HCT116 (cell line): ENCODE data around the gene TRIOBP. TPM values are rescaled to one million over a fixed set of nuclear protein-coding genes. Genes with fewer than 3 reads are reported as not detected.
A peak's percentile ranks its signal among the peaks of the same experiment; 100 is the strongest.

Experiments used
- ATAC-seq: fragments of 200-7000 bp; cut with Tn5 transposase; 2 replicates; pipeline ENCODE4 v1.9.1; 2020; ENCODE audit warnings: mild to moderate bottlenecking, moderate library complexity
- BruUV-seq: library from RNA; stranded (reverse); fragments of 400-500 nt; replicated peaks from 2 replicates; lab custom pipeline; 2021; lab: Mats Ljungman, UMichigan
- CTCF ChIA-PET: fragments of 300-600 bp; sonication (Branson Sonifier 250); formaldehyde crosslinking; loops from one replicate; lab custom pipeline; 2021; ENCODE audit warnings: antibody characterized with exemption; lab: Charles Lee
- POLR2A ChIA-PET: fragments of 300-600, 350-600 bp; sonication (Branson Sonifier 250); formaldehyde crosslinking; loops from one replicate; lab custom pipeline; 2021; ENCODE audit warnings: antibody characterized with exemption; lab: Charles Lee
- RAD21 ChIA-PET, 2 experiments: fragments of 300-600 bp; sonication (Branson Sonifier 250); formaldehyde crosslinking; loops; one replicate each; lab custom pipeline; 2023; ENCODE audit warnings: low total read pairs in 2 of 2; ENCODE audit not compliant: uncharacterized antibody in 2 of 2, unreplicated experiment in 2 of 2, low non-redundant PET in 1 of 2; lab: Charles Lee
- DNase-seq: peaks from one replicate; pipeline ENCODE4 v3.0.0-alpha.2; 2010; ENCODE audit warnings: low read depth, low spot score
- H2AFZ ChIP-seq: fragments of 200-600 bp; shearing (Covaris generic), sonication (generic); 2 replicates; pipeline ENCODE4 v1.6.1; 2017; ENCODE audit warnings: low read depth, mixed run types, mixed read lengths, antibody characterized with exemption, low read length; ENCODE audit not compliant: poor library complexity, severe bottlenecking
- H3K27ac ChIP-seq: 2 replicates; pipeline ENCODE4 v1.5.1; 2012; ENCODE audit warnings: low read depth, low read length
- H3K27me3 ChIP-seq: fragments of 200-600 bp; sonication (generic); 2 replicates; pipeline ENCODE4 v1.6.1; 2016; ENCODE audit warnings: mixed run types, low read length, mixed read lengths; ENCODE audit not compliant: insufficient read depth
- H3K36me3 ChIP-seq, 2 experiments: fragments of 200-500 bp in 1 of 2; fragments of 200-600 bp in 1 of 2; sonication (Bioruptor generic) in 1 of 2; sonication (generic) in 1 of 2; 2 replicates each; pipeline versions ENCODE4 v1.5.1 to v1.6.1; 2014 to 2016; ENCODE audit warnings: low read length in 2 of 2, inconsistent platforms in 1 of 2, mixed read lengths in 1 of 2, mixed run types in 1 of 2; ENCODE audit not compliant: insufficient read depth in 2 of 2, control insufficient read depth in 1 of 2
- H3K4me1 ChIP-seq, 2 experiments: fragments of 200-600 bp in 1 of 2; sonication (generic) in 1 of 2; 2 replicates each; pipeline versions ENCODE4 v1.5.1 to v1.6.1; 2012 to 2017; ENCODE audit warnings: low read length in 2 of 2, inconsistent platforms in 1 of 2, mild to moderate bottlenecking in 1 of 2, mixed read lengths in 1 of 2, mixed run types in 1 of 2, moderate library complexity in 1 of 2; ENCODE audit not compliant: insufficient read depth in 2 of 2, control insufficient read depth in 1 of 2
- H3K4me2 ChIP-seq: fragments of 200-600 bp; sonication (generic); 2 replicates; pipeline ENCODE4 v1.6.1; 2017; ENCODE audit warnings: mixed run types, low read length, mixed read lengths
- H3K4me3 ChIP-seq, 2 experiments: fragments of 200-600 bp in 1 of 2; sonication (generic) in 1 of 2; replicated peaks in 1 of 2; 2 replicates each; pipeline ENCODE4 v1.5.1; 2011 to 2016; ENCODE audit warnings: low read length in 2 of 2, control low read depth in 1 of 2, low read depth in 1 of 2, mild to moderate bottlenecking in 1 of 2, mixed read lengths in 1 of 2, mixed run types in 1 of 2
- H3K79me2 ChIP-seq: fragments of 200-600 bp; sonication (generic); 2 replicates; pipeline ENCODE4 v1.6.1; 2017; ENCODE audit warnings: mild to moderate bottlenecking, mixed run types, low read length, moderate library complexity, mixed read lengths; ENCODE audit not compliant: insufficient read depth
- H3K9ac ChIP-seq: fragments of 200-600 bp; sonication (generic); 2 replicates; pipeline ENCODE4 v1.6.1; 2016; ENCODE audit warnings: low read length, mixed read lengths
- H3K9me2 ChIP-seq: fragments of 200-600 bp; sonication (generic), shearing (Covaris generic); 2 replicates; pipeline ENCODE4 v1.6.1; 2017; ENCODE audit warnings: mixed run types, mild to moderate bottlenecking, moderate library complexity; ENCODE audit not compliant: insufficient read depth
- H3K9me3 ChIP-seq, 2 experiments: fragments of 200-500 bp in 1 of 2; fragments of 200-600 bp in 1 of 2; sonication (Bioruptor generic) in 1 of 2; sonication (generic) in 1 of 2; 2 replicates each; pipeline ENCODE4 v1.6.1; 2014 to 2017; ENCODE audit warnings: low read length in 2 of 2, mixed read lengths in 2 of 2, inconsistent platforms in 1 of 2, low read depth in 1 of 2, mild to moderate bottlenecking in 1 of 2, mixed run types in 1 of 2, moderate library complexity in 1 of 2; ENCODE audit not compliant: control insufficient read depth in 1 of 2, insufficient read depth in 1 of 2
- H4K20me1 ChIP-seq: fragments of 200-600 bp; sonication (generic), shearing (Covaris generic); 2 replicates; pipeline ENCODE4 v1.6.1; 2017; ENCODE audit warnings: mixed run types, mild to moderate bottlenecking, moderate library complexity; ENCODE audit not compliant: insufficient read depth
- POLR2AphosphoS5 ChIP-seq: IDR thresholded peaks from 2 replicates; pipeline ENCODE4 v1.6.1; 2011; ENCODE audit warnings: mild to moderate bottlenecking, low read depth, low read length, moderate library complexity
- SP1 ChIP-seq: IDR thresholded peaks from 2 replicates; pipeline ENCODE4 v1.6.1; 2012; ENCODE audit warnings: low read depth
- TCF7L2 ChIP-seq: IDR thresholded peaks from 2 replicates; pipeline ENCODE4 v1.7.0; 2011; ENCODE audit warnings: borderline replicate concordance, inconsistent platforms; ENCODE audit not compliant: insufficient read depth, insufficient read length; ENCODE audit errors: extremely low read depth
- YY1 ChIP-seq: IDR thresholded peaks from 2 replicates; pipeline ENCODE4 v1.6.1; 2011; ENCODE audit warnings: low read length, low read depth, moderate library complexity, mild to moderate bottlenecking; ENCODE audit not compliant: insufficient replicate concordance; ENCODE audit errors: extremely low read depth
- ZNF274 ChIP-seq: fragments of 200-500 bp; sonication (Bioruptor generic); IDR thresholded peaks from 2 replicates; pipeline ENCODE4 v1.6.1; 2014; ENCODE audit warnings: mild to moderate bottlenecking, low read depth, low read length, inconsistent platforms
- intact Hi-C: fragments of 100-400 bp; cut with micrococcal nuclease; formaldehyde crosslinking; loops from 2 replicates; pipeline ENCODE4 v1.10.0; 2022
- total RNA-seq: library from RNA; stranded (reverse); gene quantifications from one replicate; pipeline ENCODE4 v1.2.1, GENCODE V29; 2021; ENCODE audit not compliant: unreplicated experiment
- TF ChIP-seq, protein P1 (sequence below): IDR thresholded peaks from 2 replicates; pipeline ENCODE4 v1.6.1; 2012
- TF ChIP-seq, protein P2 (sequence below): IDR thresholded peaks from 2 replicates; pipeline ENCODE4 v1.6.1; 2011; ENCODE audit warnings: mild to moderate bottlenecking, low read length, moderate library complexity; ENCODE audit not compliant: insufficient replicate concordance; ENCODE audit errors: extremely low read depth

TRIOBP gene
- total RNA-seq, 1 experiment from 2014 or later, result 244 TPM

- Histone ChIP-seq H3K4me2 (no peak overlapping the region), H3K36me3 (peaks cover 49 to 74% of the 10 kb centered on the region in 2 experiments), H4K20me1 (no peaks in the 10 kb centered on the region), H3K9me3 (no peaks in the 10 kb centered on the region), H3K9me2 (no peaks in the 10 kb centered on the region), H3K4me3 (no peak overlapping the region), H3K4me1 (peaks cover 28 to 73% of the 10 kb centered on the region in 2 experiments), H3K79me2 (peaks cover 60% of the 10 kb centered on the region; the same call in 1 of the 2 replicates), H3K9ac (no peak overlapping the region), H3K27me3 (no peaks in the 10 kb centered on the region), H2AFZ (no peak overlapping the region), H3K27ac (no peak overlapping the region; the same call in 1 of the 2 replicates)
- ChIA-PET POLR2A (no interaction called here), RAD21 (no interaction called here), CTCF (no interaction called here)
- no TSS peak for BruUV-seq
- no peak for DNase-seq
- intact Hi-C loops, result no loop called here
- ATAC-seq, result no peak
- TF ChIP-seq SP1 (no peak), YY1 (no peak), ZNF274 (no peak), TCF7L2 (no peak)
- TF ChIP-seq, protein P1, sequence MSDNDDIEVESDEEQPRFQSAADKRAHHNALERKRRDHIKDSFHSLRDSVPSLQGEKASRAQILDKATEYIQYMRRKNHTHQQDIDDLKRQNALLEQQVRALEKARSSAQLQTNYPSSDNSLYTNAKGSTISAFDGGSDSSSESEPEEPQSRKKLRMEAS, result no peak
These were observed 61.8 kb downstream of the TRIOBP start for GRCh38 chr22:37758694-37759093.

GRCh38 chr22:37759281-37759680, 62.4 kb downstream of the TRIOBP start:
- no peak for DNase-seq
- H3K79me2 ChIP-seq, result peaks cover 54% of the 10 kb centered on the region; the same call in 1 of the 2 replicates
- no peak overlapping the region for H3K9ac ChIP-seq
- no peaks in the 10 kb centered on the region for H3K9me3 ChIP-seq
- H4K20me1 ChIP-seq, result no peaks in the 10 kb centered on the region
- no peak overlapping the region for H3K4me3 ChIP-seq
- no TSS peak for BruUV-seq
- intact Hi-C loops, result no loop called here
- CTCF ChIA-PET, result no interaction called here
- POLR2A ChIA-PET, result no interaction called here
- ATAC-seq, result no peak
- H3K36me3 ChIP-seq, result peaks cover 54 to 74% of the 10 kb centered on the region in 2 experiments
- H2AFZ ChIP-seq, result no peak overlapping the region
- no peaks in the 10 kb centered on the region for H3K27me3 ChIP-seq
- H3K27ac ChIP-seq, result no peak overlapping the region; the same call in 1 of the 2 replicates
- TF ChIP-seq, protein P2, sequence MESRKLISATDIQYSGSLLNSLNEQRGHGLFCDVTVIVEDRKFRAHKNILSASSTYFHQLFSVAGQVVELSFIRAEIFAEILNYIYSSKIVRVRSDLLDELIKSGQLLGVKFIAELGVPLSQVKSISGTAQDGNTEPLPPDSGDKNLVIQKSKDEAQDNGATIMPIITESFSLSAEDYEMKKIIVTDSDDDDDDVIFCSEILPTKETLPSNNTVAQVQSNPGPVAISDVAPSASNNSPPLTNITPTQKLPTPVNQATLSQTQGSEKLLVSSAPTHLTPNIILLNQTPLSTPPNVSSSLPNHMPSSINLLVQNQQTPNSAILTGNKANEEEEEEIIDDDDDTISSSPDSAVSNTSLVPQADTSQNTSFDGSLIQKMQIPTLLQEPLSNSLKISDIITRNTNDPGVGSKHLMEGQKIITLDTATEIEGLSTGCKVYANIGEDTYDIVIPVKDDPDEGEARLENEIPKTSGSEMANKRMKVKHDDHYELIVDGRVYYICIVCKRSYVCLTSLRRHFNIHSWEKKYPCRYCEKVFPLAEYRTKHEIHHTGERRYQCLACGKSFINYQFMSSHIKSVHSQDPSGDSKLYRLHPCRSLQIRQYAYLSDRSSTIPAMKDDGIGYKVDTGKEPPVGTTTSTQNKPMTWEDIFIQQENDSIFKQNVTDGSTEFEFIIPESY, result no peak
- TF ChIP-seq POLR2AphosphoS5, result peak; percentile 14; the same call in 1 of the 2 replicates
- H3K9me2 ChIP-seq, result no peaks in the 10 kb centered on the region
- RAD21 ChIA-PET, result no interaction called here
- no peak overlapping the region for H3K4me2 ChIP-seq
- peaks cover 22 to 73% of the 10 kb centered on the region in 2 experiments for H3K4me1 ChIP-seq
